GM21723 (cell line): ENCODE results near the gene LCP1.

Experiments used
- ATAC-seq: cut with Tn5 transposase; IDR thresholded peaks from one replicate; pipeline ENCODE4 v1.9.1; 2021; ENCODE audit warnings: mild to moderate bottlenecking, moderate library complexity; ENCODE audit not compliant: unreplicated experiment

LCP1 gene

GRCh38 chr13:46102255-46102605 is 79.7 kb downstream of the LCP1 start:
- no peak for ATAC-seq

GRCh38 chr13:46101484-46102254 is 80.3 kb downstream of the LCP1 start:
- ATAC-seq, result no peak

DNA sequence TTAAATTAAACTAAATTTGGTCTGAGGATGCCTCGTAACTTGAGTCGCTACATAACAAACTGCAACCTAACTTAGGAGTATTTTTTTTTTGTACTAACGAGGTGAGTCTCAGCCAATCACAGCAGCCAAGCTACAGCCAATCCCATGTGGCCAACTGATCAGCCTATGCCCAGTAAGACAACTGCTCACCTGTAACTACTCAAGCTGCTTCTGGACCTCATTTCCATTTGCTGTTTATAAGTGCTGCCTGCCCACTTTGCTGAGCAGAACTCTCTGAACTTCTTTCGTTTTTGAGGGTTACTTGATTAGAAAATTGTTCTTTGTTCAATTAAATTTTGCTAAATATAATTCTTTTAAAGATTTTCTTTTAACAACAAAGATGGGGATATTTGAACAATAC is 81.0 kb downstream of the LCP1 start:
- ATAC-seq, result no peak

DNA sequence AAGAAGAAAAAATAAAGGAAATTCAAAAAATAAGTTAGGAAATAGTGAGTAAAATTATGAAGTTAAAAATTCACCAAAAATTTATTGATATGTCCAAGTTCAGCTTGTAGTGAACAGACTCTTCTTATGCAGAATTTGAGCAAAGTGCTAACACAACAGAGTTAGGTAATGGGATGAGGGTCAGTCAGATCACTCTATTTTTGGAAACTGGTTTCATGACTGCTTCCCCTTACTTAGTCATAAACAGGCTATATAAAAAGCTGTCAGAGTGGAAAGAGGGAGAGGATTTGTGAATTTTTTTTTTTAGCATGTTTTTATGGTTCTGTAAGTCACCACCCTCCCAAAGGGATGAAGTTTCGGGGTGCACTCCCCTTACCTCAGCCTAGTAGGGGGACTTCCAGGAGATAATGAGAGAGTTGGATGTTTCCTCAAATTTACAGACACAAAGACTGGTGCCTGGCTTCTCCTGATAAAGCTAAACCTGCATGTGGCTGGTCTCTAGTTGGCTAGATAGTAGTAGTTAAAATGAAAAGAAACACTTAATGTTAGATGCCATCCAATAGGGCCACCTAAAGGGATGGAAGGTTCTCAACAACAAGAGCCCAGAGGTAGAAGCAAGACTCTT is 81.7 kb downstream of the LCP1 start:
- ATAC-seq, result no peak

DNA sequence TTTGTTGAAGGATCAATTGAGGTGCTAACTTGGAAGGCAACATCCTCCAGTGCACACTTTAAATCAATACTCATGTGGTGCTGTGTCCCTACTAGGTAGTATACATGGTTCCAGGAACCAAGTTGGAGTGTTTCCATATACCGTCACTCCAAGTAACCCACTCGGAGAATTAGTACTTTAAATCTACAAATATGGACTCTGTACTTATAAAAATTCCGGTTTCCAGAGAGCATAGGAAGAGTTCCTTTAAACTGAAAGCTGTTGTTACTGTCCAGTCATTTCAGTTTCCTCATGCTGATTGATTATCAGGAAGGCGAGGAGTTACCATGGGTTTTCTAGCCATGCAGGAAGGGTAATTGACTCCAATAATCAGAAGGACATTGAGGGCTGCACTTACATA is 84.3 kb downstream of the LCP1 start:
- ATAC-seq, result no peak

DNA sequence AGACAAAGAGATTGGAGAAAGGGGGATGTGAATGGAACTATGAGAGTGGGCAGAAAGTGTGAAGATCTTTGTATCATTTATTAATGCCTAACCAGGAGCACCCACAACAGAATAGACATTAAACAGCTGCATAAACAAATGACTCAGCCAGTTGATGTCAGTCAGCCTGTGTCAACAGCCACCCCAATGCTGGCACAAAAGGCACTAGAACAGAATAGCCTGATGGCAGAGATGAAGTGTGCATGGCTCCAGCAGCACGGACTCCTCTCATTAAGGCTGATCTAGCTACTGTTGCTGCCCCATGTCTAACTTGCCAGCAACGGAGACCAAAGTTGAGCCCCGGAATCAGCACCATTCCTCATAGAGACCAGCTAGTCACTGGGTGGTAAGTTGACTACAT is 85.0 kb downstream of the LCP1 start:
- no peak for ATAC-seq

DNA sequence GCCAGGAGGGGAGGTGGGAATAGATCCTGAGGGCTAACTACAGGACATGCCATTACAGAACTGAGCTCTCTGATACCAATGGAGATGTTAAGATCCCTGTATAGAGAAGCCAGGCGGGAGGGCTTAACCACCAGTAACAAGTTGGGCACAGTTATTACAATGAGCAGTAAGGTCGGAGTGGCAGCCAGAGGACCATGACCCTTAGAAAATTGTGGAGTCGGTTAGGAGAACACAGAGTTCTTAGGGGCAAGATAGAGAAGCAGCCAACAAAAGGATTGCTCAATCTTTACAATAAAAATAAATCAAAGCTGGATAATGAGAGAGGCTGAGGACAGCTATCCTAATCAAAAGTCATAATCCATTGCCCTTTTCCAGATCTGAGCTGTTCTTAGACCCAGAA is 87.5 kb downstream of the LCP1 start:
- ATAC-seq, result no peak

DNA sequence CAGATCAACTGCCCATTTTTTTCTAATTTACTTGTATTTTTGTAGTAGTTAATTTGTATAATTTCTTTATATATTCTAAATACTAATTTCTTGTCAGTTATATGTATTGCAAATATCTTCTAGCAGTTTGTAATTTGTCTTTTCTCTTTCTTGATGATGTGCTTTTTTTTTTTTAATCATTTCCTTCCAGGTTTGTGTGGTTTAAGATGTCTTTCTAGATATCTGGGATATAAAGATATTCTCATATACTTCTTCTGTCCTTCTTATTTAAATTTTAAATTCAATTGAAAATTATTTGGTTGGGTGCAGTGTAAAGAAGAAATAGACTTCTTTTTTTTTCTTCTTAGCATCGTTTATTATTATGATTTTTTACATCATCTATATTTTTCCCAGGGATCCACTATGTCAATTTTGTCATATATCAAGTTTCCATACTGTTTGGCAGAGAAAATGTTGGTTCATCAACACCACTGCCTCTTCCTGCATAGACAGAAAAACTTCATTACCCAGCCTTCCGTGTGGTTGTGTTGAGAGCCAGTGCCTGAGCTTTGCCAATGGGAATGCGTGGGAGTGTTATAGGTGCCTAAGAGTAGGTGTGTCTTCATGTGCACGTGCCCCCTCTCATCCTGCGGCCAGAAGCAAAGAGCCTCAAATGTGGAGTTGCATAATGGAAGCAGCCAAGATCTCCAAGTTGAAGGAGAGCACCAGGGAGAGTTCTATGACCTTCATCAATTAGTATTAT is 93.0 kb downstream of the LCP1 start:
- no peak for ATAC-seq

- ATAC-seq, result no peak
Observed at GRCh38 chr13:46087481-46087880, 94.5 kb downstream of the LCP1 start.

DNA sequence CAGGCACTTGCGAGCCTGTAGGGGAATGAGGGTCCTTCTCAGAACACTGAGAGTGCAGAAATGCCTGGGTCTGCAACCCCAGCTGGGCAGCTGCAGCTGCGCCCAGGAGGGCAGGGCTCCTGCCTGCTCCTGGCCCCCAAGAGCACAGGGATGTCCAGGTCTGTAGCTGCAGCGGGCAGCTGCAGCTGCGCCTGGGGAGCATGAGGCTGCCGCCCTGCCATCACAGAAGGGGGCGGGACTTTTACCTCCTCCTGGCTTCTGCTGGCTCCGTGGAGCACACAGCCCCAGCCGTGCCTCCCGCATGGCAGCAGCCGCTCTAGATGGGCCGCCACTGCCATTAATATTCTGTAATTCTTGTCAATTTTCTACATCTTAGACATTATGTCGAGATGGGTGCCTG is 95.0 kb downstream of the LCP1 start:
- no peak for ATAC-seq

DNA sequence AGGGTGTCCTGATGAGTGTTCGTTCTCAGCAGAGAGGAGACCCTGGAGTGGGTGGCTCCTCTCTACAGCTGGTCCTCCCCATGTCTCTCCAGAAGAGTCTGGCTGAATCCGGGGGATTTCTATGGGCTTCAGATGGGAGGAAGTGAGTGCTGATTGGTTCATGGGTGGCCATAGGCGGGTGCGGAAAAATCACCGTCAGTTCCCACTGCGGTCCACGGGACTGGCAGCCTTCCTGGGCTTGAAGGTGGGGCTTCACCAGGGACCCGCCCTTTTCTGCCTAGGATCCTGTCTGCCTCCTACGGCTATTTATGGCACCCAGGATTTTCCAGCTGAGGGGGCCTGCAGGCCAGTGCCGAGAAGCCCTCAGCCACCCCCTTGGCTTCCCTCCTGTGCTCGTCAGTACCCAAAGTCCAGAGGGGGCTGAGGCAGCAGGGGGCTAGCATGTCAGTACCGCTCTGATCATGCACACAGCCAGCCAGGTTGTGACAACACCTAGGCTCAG is 95.5 kb downstream of the LCP1 start:
- ATAC-seq, result no peak

GRCh38 chr13:46085737-46086136 is 96.2 kb downstream of the LCP1 start:
- no peak for ATAC-seq

DNA sequence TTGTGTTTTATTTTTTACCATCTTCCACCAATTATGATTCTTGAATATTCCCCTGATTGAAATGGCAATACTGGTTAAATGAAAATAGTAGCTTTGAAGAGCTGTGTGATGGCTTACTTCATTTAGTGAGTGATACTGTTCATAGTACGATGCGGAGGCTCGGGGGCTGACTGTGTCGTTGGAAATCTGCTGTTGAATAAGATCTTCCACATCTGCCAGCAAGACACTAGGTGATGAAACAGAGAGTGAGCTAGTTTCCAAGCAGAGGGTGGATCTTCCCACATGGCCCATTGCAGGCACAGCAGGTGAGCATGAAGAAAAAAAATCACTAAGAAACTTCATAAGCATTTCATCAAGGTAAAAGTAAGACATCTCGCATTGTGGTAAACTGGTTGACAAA is 99.7 kb downstream of the LCP1 start:
- no peak for ATAC-seq

GRCh38 chr13:46079770-46080169 is 102.2 kb downstream of the LCP1 start:
- no peak for ATAC-seq

- ATAC-seq, result no peak
Observed at GRCh38 chr13:46077265-46077664, 104.7 kb downstream of the LCP1 start.

- no peak for ATAC-seq
Observed at GRCh38 chr13:46076827-46077226, 105.2 kb downstream of the LCP1 start.
